Progenitor cell of endocrine pancreas (in vitro differentiated cells): ENCODE data around the gene ADRA2B. TPM values are rescaled to one million over a fixed set of nuclear protein-coding genes. Genes with fewer than 3 reads are reported as not detected.

Experiments used
- DNase-seq: peaks from one replicate; pipeline ENCODE4 v3.0.0; 2021; ENCODE audit warnings: low spot score; ENCODE audit not compliant: unreplicated experiment
- H3K27ac Mint-ChIP-seq: 2 replicates; pipeline ENCODE4 v1.8.0; 2021; ENCODE audit warnings: mild to moderate bottlenecking, moderate library complexity, mixed read lengths
- H3K27me3 Mint-ChIP-seq: 2 replicates; pipeline ENCODE4 v1.8.0; 2021; ENCODE audit warnings: mixed read lengths
- H3K36me3 Mint-ChIP-seq: 2 replicates; pipeline ENCODE4 v1.8.0; 2022; ENCODE audit warnings: mixed read lengths; ENCODE audit not compliant: insufficient read depth
- H3K4me1 Mint-ChIP-seq: 2 replicates; pipeline ENCODE4 v1.8.0; 2021; ENCODE audit warnings: low read depth, mixed read lengths
- H3K4me3 Mint-ChIP-seq: 2 replicates; pipeline ENCODE4 v1.8.0; 2021; ENCODE audit warnings: low read depth, mild to moderate bottlenecking, moderate library complexity, mixed read lengths
- H3K9me3 Mint-ChIP-seq: 2 replicates; pipeline ENCODE4 v1.8.0; 2021; ENCODE audit warnings: low read depth, mixed read lengths
- CTCF ChIP-seq: fragments of 200-600 bp; sonication (generic); IDR thresholded peaks from one replicate; pipeline ENCODE4 v1.5.0; 2021; ENCODE audit warnings: antibody characterized with exemption, mild to moderate bottlenecking; ENCODE audit not compliant: unreplicated experiment
- total RNA-seq: library from RNA; stranded (reverse); gene quantifications from 2 replicates; pipeline ENCODE4 v1.2.1, GENCODE V29; 2021

Gene ADRA2B
- total RNA-seq, 1 donor from 2014 or later = 0.69 TPM

- Mint-ChIP-seq H3K27ac (no peak overlapping the region), H3K27me3 (peaks cover 36% of the 10 kb centered on the region), H3K4me1 (peaks cover 4% of the 10 kb centered on the region), H3K9me3 (no peaks in the 10 kb centered on the region), H3K4me3 (no peak overlapping the region), H3K36me3 (no peaks in the 10 kb centered on the region)
- TF ChIP-seq CTCF = no peak
- DNase-seq = no peak
These were observed 15.7 kb upstream of the ADRA2B start for GRCh38 chr2:96131813-96132745.

GRCh38 chr2:96131152-96131812 lies 14.9 kb upstream of the ADRA2B start:
- Mint-ChIP-seq H3K27ac (no peak overlapping the region), H3K36me3 (no peaks in the 10 kb centered on the region), H3K9me3 (no peaks in the 10 kb centered on the region), H3K4me1 (peaks cover 6% of the 10 kb centered on the region), H3K4me3 (no peak overlapping the region), H3K27me3 (peaks cover 36% of the 10 kb centered on the region)
- no peak for DNase-seq
- no peak for TF ChIP-seq CTCF

GRCh38 chr2:96130483-96130882 lies 14.1 kb upstream of the ADRA2B start:
- Mint-ChIP-seq H3K4me3 (no peak overlapping the region), H3K9me3 (no peaks in the 10 kb centered on the region), H3K4me1 (peaks cover 4% of the 10 kb centered on the region), H3K36me3 (no peaks in the 10 kb centered on the region), H3K27ac (no peak overlapping the region), H3K27me3 (peaks cover 37% of the 10 kb centered on the region)
- TF ChIP-seq CTCF = no peak
- DNase-seq = no peak

DNA sequence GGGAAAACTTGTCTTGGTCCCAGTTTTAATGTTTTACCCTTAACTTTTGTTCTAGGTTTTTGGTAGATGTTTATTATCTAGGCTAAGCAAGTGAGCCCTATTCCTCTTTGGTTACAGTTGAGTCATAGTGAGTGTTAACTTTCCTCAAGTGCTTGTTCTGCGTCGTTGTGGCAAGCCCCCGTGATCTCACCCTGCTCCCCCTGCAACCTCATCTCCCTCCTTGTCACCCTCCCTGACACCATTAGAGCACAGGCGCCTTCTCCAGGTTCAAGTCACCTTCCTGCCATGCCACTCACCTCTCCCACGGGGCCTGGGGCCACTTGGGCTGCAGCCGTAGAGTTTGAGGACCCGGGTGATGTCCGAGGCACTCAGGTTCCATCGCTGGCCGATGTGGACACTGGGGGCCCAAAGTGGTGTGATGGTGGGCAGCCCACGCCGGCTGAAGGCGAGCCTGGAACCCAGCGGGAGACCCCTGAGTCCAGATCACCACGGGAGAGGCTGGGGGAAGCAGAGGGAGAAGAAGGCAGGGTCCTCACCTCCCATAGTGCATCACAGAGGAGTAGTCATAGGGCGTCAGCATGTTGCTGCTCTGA lies 13.3 kb upstream of the ADRA2B start:
- DNase-seq = no peak
- Mint-ChIP-seq H3K36me3 (no peaks in the 10 kb centered on the region), H3K9me3 (no peaks in the 10 kb centered on the region), H3K4me3 (no peak overlapping the region), H3K27me3 (peaks cover 35% of the 10 kb centered on the region), H3K4me1 (peaks cover 3% of the 10 kb centered on the region), H3K27ac (no peak overlapping the region)
- no peak for TF ChIP-seq CTCF

DNA sequence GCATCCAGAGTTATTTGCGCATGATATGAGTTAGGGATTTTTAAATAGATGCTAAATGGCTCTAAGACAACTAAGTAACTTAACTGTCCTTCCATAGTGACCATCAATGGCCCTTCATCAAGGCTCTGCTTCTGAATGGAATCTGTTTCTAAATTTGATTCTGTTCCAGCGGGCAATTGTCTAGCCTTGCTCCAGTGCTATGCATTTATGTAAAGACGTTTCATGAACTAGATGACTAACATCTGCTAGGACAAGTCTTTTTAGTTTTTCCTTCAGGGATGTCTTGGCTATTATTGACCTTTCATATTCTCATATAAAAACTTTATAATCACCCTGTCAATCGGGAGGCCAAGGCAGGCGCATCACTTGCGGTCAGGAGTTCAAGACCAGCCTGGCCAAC lies 12.1 kb upstream of the ADRA2B start:
- H3K36me3 Mint-ChIP-seq = no peaks in the 10 kb centered on the region
- peaks cover 3% of the 10 kb centered on the region for H3K4me1 Mint-ChIP-seq
- no peak for DNase-seq
- H3K27me3 Mint-ChIP-seq = peaks cover 31% of the 10 kb centered on the region
- no peak overlapping the region for H3K4me3 Mint-ChIP-seq
- no peak for TF ChIP-seq CTCF
- H3K27ac Mint-ChIP-seq = no peak overlapping the region
- no peaks in the 10 kb centered on the region for H3K9me3 Mint-ChIP-seq
